K562 treated with DMSO at 1 percent for 12 hours (cell line): Measurements from ENCODE around the gene UBD. TPM values are rescaled to one million over a fixed set of nuclear protein-coding genes. Genes with fewer than 3 reads are reported as not detected.

ENCODE experiments used
- total RNA-seq: library from RNA; unstranded; fragments of 300-600 nt; gene quantifications from 2 replicates; pipeline ENCODE4 v1.2.3, GENCODE V29; 2022; ENCODE audit not compliant: insufficient read depth

The UBD gene
- total RNA-seq: not detected in 2 replicates

GRCh38 chr6:29559524-29560287, at the start of gene UBD:
UBD (minus strand) TSS chr6:29559732; CDS start chr6:29559701, 31 bp downstream.

GRCh38 chr6:29584821-29585220, 25.3 kb upstream of the UBD start, which contains the start of gene OR2H2:
OR2H2 (plus strand) TSS chr6:29585121; CDS start chr6:29587945, 2,824 bp downstream.

Other genes starting within 250 kb of the UBD start
- gene OR5V1, start 190.9 kb downstream of the UBD start, total RNA-seq: not detected in 2 replicates
- not detected in 2 replicates for gene OR12D3, start 184.4 kb downstream of the UBD start, total RNA-seq
- not detected in 2 replicates for gene OR12D2, start 164.1 kb downstream of the UBD start, total RNA-seq
- gene OR12D1, start 144.8 kb downstream of the UBD start, total RNA-seq: not detected in 2 replicates
- gene OR10C1, start 120.4 kb downstream of the UBD start, total RNA-seq: not detected in 2 replicates
- not detected in 2 replicates for gene OR11A1, start 102.7 kb downstream of the UBD start, total RNA-seq
- not detected in 2 replicates for gene OR2H1, start 102.6 kb downstream of the UBD start, total RNA-seq
- gene MAS1L, start 71.8 kb downstream of the UBD start, total RNA-seq: not detected in 2 replicates
- gene OR2H2, start 25.4 kb upstream of the UBD start, total RNA-seq: not detected in 2 replicates
- 3.0 and 13.3 TPM in 2 replicates for gene GABBR1, start 73.5 kb upstream of the UBD start, total RNA-seq
- not detected in 2 replicates for gene MOG, start 97.4 kb upstream of the UBD start, total RNA-seq
- not detected in 2 replicates for gene ZFP57, start 121.4 kb upstream of the UBD start, total RNA-seq
- gene HLA-F, start 163.7 kb upstream of the UBD start, total RNA-seq: not detected in 2 replicates